NCI-H2107 treated with DMSO at 0.1 percent for 48 hours (cell line): ENCODE measurements around the gene STARD4.

Experiments used
- DNase-seq: peaks from one replicate; lab custom pipeline; 2025; ENCODE audit not compliant: unreplicated experiment; lab: John Stamatoyannopoulos, UW

The STARD4 gene

DNA sequence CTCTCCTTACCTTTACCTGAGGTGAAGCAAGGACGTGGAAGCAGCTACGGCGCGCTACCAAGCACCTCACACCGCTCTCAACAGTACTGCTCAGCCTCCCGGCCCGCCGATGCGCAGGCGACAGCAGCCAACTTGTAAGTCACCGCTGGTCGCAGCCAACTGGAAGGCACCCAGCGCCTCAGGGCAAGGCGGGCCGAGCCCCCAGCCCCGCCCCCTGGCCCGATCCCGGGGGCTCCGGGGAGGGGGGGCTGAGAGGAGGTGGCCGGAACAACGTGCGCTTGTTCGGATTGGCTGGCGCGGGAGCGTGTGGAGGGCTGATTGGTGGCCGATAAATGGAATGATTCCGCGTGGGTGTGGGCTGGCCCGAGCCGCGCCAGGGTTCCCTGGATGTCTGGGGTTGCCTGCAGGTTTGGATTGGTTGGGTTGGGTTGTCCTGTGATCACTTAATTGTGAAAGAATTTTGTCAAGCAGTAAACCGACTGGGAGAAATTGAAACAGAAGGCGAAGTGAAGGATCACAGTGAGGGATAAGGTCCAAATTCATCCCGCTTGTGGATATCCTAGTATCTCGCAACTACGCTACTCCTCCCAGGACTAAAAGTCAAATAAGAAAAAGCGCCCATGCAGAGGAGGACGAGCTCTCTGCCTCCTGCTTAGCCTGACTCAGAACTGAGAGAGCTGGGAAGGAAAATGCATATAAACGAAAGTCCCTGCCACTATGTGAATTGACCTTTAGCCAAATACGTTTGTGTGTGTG is at the start of gene STARD4:
Gene STARD4 (minus strand): TSS at position 161 of the 756 bp plus-strand sequence. CDS start 5,102 bp downstream, outside the sequence.
- peak; percentile 84 for DNase-seq

DNA sequence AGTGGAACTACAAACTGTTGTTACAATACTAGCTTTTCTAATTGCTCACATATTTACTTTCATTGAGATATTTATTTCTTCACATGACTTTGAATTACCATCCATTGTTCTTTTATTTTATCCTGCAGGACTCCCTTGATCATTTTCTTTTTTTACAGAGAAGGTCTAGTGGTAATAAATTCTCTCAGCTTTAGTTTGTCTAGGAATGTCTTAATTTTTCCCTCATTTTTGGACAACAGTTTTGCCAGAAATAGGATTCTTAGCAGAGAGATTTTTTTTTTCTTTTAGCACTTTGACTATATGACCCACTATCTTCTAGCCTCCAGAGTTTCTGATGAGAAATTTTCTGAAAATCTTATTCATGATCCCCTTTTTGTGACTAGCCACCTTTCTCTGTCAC is 47.3 kb upstream of the STARD4 start:
- DNase-seq: no peak

GRCh38 chr5:111557686-111558085 is 45.4 kb upstream of the STARD4 start:
- DNase-seq: no peak

GRCh38 chr5:111557111-111557510 is 44.8 kb upstream of the STARD4 start:
- no peak for DNase-seq

DNA sequence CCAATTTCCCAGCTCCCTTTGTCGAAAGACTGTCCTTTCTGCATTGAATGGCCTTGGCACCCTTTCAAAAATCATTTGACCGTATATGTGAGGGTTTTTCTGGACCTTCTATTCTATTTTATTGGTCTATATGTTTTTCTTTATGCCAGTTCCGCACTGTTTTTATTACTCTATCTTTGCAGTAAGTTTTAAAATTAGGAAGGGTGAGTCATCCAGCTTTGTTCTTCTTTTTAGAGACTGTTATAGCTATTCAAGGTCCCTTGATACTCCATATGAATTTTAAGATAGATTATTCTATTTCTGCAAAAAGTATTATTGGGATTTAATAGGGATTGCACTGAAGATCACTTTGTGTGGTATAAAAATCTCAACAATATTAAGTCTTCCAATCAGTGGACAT is 44.2 kb upstream of the STARD4 start:
- DNase-seq: no peak

DNA sequence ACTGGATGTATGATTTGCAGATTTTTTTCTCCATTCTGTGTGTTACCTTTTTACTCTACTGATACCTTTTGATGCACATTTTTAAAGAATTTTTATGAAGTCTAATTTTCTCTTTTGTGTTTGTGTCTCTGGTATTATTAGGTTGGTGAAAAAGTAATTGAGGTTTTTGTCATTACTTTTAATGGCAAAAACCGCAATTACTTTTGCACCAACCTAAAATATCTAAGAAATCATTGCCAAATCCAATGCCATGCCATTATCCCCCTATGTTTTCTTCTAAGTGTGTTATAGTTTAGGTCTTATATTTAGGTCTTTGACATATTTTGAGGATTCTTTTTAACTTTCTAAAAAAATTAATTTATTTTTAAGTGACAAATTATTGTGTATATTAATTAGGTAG is 43.4 kb upstream of the STARD4 start:
- DNase-seq: no peak

GRCh38 chr5:111553868-111554267 is 41.5 kb upstream of the STARD4 start:
- DNase-seq: no peak

DNA sequence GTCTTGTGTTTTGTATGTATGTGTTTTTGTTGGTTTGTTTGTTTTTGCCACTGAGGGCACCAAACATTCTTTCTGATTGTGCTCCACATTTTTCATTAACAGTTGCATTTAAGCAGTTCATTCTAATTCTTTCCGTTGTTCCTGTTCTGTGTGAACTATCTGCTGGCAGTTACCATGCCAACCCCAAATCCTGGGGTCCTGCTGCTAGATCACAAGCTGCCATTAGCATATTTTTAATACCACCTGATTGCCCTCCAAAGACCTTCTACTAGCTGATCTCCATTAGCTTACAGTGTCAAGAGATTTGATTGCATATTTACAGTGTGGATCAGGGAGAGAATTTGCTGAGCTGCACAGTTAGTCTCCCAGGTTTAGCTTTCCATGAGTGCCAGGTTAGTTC is 40.6 kb upstream of the STARD4 start:
- no peak for DNase-seq

GRCh38 chr5:111552492-111552891 is 40.2 kb upstream of the STARD4 start:
- no peak for DNase-seq

DNA sequence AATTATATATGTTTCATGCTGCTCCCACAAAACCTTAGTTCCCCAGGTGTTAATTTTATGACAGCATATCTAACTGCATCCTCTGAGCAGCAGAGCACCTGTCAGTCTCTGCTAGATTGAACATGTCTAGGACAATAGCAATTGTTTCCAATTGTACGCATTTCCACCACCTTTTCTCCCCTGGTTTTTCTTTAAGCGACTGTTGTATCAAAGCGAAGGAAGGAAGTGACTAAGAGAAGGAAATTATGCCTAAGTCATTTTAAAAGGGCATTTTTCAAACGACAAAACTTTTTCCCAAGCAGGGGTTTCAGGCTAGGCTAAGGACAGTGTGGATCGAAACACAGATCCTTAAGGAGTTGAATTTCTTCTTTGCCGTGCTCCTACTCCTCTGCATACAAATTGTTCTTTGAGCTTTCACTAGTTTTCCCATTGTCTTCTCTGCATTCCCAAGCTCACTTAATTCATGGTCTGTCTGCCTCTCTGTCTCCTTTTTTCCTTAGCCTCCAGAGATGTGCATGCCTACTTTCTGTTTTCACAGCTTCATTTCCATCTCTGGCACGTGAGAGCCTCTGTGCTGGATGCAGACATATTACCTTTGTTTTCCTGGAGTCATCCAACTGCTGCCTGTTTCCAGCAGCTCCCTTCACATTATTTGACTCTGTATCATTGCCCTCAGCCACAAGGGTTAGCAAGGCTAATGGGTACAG is 39.4 kb upstream of the STARD4 start:
- peak; percentile 10 for DNase-seq

DNA sequence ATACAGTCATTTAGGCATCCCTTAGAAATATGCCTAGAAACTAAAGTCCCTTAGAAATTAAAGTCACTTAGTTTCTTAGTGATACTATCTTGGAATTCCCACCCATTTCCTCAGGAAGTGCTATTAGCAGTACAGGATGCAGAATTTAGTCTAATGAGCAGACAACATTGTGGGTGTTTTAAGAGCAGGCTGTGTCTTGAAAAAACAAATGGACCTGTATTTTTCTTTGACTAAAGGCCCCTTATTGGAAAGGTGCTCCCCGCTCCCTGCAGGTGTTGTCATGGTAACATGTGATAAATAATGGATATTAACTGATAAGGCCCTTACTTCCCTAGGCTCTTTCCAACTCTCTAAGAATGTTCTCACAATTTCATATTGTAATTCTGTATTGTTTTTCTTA is 38.8 kb upstream of the STARD4 start:
- no peak for DNase-seq

DNA sequence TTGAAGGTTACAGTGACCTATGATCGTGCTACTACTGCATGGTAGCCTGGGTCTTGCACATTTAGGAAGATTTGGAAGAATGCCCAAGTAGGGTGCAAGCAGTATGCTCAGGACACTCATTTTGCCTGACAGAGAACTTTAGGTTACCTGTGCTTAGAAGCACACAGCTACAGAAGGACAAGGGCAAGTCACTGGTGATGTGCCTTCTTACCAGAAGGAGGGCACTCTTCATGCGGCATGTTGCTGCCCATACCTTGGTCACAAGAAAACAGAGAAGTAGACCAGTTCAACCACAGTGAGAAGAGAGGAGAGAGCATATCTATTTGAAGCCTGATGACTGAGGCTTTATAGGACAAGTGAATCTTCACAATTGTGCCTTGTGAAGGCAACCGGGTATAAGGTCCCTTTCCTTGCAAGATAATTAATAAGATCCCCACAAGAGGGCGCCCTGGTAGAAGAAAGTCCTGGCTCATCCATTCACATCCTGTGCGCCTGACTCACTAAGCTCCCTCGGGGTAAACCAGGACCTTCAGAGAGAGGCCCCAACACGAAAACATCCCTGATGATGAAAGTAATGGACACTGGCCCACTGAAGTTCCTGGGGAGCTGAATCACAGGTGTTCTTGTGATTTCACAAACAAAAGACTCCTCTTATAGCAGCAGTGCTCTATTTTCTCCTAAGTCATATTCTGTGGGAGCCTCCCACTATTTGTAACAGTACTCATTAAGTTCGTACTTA is 38.1 kb upstream of the STARD4 start:
- peak; percentile 54 for DNase-seq

DNA sequence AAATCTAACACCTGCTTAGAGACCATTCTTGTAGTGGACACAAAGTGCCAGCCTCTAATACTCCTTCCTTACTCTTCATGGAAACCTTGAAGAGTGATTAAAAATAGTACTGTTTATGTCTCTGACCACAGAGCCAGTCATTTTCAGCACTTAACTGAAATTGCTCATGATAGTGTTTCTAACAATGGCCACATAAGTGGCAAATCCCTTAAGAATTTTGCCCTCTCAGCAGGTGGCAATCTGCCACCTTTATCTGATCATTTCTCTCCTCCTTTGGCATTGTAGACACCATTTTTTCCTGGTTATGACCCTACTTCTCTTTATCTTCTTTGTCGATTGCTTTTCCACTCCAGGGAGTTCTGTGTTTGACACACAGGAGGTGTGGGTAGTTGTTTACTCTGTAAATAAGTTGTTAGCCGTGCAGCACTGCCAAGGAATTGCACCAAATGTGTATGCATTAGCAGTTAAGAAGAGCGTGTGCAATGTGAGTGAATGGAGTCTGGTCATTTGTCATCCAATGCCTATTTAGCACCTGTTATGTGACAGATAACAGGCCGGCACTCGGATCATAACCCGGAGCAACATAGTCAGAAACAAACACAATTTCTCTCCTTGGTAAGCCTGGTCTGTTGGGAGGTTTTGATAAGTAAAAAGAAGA is 36.8 kb upstream of the STARD4 start:
- peak; percentile 4 for DNase-seq

- no peak for DNase-seq
These were observed 36.1 kb upstream of the STARD4 start for GRCh38 chr5:111548348-111548950.

- DNase-seq: no peak
These were observed 32.7 kb upstream of the STARD4 start for GRCh38 chr5:111545031-111545430.

DNA sequence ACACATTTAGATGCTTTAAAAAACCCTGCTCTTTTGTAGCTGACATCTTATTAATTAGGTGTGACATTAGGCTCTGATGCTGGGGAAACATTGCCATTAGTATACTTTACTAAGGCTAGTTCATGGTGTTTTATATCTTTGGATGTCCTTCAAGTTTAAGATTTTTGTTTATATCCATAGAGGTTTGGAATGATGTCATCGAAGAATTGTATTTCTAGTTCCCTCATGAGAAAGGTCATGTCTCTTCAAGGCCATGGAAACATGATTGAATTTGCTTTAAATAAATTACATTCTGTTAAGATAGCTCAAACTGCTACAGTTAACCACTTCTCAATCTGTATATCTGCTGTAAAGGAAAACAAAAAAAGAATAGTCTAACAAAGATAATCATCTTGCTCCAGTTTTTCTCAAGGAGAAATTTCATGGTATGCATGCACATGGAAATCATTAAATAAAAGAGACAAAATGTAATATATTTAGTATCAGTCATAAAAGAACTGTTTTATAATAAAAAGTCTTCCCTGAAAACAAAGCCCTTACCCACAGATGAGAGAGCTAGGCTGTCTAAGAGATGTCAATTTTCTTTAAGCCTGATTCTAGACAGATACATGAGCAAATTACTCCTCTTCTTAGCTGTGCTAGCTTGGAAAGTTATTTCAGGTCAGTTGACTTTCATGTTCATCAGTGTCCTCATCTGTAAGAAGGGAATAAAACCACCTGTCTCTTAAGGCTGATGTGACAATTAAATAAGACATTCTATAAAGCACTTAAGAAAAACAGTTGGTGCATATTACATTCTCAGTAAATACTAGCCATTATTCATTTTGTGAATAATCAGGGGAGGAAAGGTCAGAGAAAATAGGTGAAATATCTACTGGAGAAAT is 25.0 kb upstream of the STARD4 start:
- DNase-seq: no peak

- no peak for DNase-seq
These were observed 23.7 kb upstream of the STARD4 start for GRCh38 chr5:111535879-111536549.

GRCh38 chr5:111532886-111533582 is 20.7 kb upstream of the STARD4 start:
- DNase-seq: no peak

DNA sequence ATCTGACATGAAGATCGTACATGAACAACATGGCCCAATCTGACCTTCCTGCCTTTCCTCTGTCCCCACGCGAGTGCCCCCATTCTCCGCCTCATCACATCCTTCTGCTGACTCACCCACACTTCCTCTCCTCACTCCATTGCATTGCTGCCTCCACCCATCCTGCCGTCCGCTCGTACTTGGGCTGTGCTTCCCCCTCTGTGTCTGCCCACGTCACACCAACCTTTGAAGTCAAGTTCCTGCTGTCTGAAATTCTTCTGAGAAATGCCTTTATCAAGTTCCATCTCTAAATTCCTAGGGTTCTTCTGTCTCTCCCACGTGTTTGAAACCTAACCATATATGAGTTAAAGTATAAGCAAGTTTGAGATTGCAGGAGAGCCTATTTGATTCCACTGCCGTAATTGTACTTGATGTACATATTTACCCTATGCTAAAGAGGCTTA is 18.0 kb upstream of the STARD4 start:
- DNase-seq: no peak
